ENCODE data around the gene GPR31. TPM values are rescaled to one million over a fixed set of nuclear protein-coding genes. Genes with fewer than 3 reads are reported as not detected.

The GPR31 gene
- total RNA-seq, 1 donor: not detected

GRCh38 chr6:167122041-167122826, 35.5 kb downstream of the GPR31 start:
- no peak for DNase-seq (ENCODE audit: low read depth in 2 of 3, low spot score in 2 of 3)

DNA sequence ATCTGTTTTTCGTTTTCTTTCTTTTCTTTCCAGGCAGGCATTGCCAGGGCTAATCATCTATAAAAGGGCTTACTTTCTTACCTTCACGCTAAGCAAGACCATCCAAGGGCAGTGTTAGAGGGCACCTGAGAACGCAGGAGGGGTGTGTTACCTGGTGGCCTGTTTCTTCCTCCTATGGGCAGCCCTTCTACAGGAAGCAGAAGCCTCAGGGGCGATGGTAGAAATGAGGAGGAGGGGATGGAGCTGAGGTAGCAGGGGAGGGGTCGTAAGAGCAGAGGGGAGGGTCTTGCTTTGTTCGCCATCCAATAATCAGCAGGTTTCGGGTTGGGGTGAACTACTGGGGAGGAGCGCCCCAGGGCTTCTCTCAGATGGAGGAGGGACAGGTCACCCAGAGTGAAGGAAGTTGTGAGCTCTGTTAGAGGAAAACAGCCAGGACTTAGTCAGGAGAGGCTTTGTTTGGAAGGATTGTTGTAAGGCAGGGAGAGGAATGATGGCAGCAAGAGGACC, 36.4 kb downstream of the GPR31 start:
- no peak for DNase-seq (ENCODE audit: low read depth in 2 of 3, low spot score in 2 of 3)

GRCh38 chr6:167120583-167120903, 37.2 kb downstream of the GPR31 start:
- no peak for DNase-seq (ENCODE audit: low read depth in 2 of 3, low spot score in 2 of 3)

GRCh38 chr6:167119670-167120582, 37.9 kb downstream of the GPR31 start:
- no peak for DNase-seq (ENCODE audit: low read depth in 2 of 3, low spot score in 2 of 3)

DNA sequence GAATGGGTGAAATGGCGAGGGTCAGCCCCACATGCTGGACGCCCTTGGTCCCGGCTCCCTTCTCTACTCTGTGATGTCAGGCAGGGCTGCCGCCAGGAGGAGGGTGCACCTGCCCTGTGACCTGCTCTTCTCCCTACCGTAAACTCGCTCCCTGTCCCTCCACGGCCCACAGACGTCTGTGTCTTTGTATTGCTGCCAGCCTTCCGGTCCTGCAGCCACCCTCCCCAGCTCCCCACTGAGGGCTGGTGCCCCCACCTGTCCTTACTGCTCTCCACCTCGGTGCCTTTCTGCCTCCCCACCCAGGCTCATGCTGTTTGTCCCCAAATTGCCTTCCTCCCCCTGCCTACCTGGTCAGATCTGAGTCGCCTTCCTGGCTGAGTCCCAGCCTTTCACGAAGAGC, 38.9 kb downstream of the GPR31 start:
- DNase-seq (ENCODE audit: low read depth in 2 of 3, low spot score in 2 of 3): no peak

- no peak for DNase-seq (ENCODE audit: low read depth in 2 of 3, low spot score in 2 of 3)
These were observed 39.8 kb downstream of the GPR31 start for GRCh38 chr6:167118006-167118405.

GRCh38 chr6:167116838-167117228, 40.9 kb downstream of the GPR31 start:
- DNase-seq (ENCODE audit: low read depth in 2 of 3, low spot score in 2 of 3): no peak

DNA sequence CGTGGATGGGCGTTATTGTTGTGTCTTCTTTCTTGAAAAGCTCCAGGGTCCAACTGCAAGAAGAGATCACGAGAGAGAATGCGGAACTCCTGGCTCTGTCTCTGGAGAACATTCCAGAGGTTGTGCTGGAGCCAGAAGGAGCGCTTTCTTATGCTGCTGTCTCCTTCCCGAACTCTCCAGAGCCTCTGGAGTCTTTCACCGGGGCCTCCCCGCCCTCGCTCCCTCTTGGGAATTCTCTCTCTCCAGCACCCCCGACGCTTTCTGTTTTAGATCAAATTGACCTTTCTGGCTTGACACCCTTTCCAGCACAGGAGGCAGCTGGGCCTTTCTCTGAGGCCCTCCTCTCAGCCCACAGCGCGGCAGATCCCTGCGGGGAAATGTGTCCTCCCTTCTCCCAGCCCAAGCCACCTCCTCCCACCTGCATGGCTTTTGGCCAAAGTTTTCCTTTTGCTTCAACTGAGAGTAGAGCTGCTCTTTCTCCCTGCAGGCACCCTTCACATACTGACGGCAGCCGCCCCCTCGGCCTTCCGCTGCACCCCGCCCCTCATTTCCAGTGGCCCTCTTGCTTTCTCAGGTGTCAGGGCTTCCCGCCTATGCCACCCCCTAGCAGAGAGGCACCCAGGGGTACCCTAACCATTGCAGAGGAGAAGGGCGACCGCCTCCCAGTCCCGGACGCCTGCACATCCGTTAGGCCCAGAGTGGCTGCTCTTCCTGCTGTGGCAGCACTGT, 41.5 kb downstream of the GPR31 start:
- DNase-seq (ENCODE audit: low read depth in 2 of 3, low spot score in 2 of 3): no peak

- DNase-seq (ENCODE audit: low read depth in 2 of 3, low spot score in 2 of 3): no peak
These were observed 42.7 kb downstream of the GPR31 start for GRCh38 chr6:167115054-167115453.

- DNase-seq (ENCODE audit: low read depth in 2 of 3, low spot score in 2 of 3): no peak
These were observed 43.6 kb downstream of the GPR31 start for GRCh38 chr6:167113935-167114910.

DNA sequence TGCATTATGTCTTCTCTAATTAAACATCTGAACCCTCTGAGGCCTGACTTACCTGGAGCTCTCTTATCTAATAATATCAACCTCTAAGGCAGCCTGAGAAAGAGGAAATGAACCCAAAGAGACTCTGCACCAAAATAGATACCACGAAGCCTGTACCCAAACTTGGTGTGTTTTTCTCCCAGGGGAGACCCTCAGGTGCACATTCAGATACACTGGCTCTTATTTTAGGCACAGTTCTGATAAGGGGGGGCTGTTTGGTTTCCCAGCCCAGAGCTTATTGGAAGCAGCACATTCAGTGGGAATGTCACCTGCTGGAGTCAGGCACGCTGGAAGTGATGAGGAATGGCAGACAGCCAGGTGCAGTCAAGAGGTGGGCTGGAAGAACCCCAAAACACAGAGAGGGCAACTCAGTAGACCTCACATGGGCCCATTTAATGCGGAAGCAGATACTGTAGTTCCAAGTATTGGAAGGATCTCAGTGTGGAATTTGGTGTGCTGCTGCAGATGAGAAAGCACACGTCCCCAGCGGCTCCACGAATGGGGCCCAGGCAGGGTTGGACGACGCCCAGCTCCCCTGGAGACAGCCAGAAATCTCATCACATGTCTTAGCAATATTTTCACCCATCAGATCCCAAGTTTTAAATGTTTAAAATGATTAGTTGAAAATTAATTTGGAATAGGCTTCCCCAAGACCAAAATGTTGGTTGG, 44.6 kb downstream of the GPR31 start:
- DNase-seq (ENCODE audit: low read depth in 2 of 3, low spot score in 2 of 3): no peak

DNA sequence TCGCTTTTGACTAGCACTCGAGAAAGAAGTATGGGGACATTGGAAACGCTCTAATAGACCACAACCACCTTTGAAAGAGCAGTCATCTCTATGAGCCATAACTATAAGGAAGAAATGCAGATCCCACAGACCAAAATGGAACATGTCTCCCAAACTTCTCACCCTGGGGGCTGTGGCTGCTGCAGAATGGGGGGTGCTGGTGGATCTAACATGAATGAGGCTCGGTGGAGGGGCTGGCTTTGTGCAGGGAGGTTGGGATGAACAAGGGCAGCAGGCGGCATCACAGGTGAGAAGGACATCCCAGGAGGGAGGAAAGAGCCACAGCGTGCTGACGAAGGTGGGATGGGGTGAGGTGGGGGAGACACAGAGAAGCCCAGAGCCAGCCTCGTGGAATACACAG, 45.4 kb downstream of the GPR31 start:
- DNase-seq (ENCODE audit: low read depth in 2 of 3, low spot score in 2 of 3): no peak

DNA sequence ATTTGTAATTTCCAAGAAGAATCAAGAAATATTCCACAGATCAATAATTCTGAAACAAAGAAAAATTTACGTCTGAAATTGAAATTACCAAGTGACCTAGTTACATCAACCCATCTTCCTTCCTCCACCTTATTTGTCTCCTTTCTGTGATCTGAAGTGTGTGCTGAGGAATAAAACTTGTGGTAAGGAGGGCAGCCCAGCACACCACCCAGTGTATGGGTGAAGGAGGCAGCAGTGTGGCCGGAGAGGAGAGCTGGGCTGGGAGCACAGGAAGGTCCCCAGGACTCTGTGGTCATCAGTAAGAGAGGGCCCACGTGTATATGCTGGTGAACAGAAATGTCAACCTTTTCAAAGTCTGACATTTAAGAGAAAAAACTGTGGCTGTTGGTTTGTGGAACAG, 46.2 kb downstream of the GPR31 start:
- no peak for DNase-seq (ENCODE audit: low read depth in 2 of 3, low spot score in 2 of 3)

DNA sequence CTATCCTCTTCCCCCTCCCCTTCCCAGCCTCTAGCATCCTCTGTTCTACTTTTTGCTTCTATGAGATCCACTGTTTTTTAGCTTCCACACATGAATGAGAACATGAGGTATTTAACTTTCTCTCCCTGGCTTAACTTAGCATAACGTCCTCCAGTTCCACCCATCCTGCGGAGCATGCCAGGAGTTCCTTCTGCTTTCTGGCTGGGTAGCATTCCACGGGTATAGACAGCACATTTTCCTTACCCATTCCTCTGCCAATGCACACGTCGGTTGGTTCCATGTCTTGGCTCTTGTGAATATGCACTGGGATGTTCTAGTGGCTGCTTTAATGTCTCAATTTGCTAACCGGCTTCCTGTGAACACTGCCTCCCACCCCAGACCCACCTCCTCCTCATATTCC, 48.1 kb downstream of the GPR31 start:
- no peak for DNase-seq (ENCODE audit: low read depth in 2 of 3, low spot score in 2 of 3)

DNA sequence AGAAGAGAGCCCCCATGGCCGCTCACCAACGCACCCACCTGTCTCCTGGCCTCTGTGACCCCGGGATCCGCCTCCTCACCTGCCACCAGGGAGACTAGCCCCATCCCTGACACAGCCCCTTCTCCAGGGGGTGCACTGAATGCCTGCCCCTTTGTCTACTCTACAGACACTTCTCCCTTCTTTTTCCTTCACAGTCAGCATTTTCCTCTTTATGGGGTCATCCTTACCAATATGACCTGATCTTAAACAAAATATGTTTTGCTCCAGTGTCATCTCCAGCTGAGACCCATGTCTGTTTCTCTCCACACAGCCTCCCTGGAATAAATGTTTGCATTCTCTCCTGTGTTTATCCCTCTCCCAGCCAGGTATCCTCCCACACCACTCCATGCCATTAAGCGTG, 49.5 kb downstream of the GPR31 start:
- DNase-seq (ENCODE audit: low read depth in 2 of 3, low spot score in 2 of 3): no peak

DNA sequence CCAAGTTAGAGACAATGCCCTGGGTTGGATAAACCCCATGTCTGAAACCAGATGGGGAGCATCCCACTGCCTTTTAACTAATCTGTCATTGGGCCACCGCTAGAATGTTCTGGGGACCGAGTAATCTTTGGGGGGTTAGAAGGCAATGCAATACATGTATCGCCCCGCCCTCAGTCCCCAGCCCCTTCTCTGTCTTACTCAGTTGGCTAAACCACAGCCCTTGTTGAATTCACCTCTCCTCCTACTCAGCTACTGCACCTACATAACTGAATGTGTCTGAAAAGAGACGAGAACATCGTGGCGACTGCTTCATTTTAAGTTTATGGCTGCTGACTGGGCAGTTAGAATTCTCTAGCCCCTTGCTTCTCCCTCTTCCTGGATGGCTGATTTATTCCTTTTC, 50.0 kb downstream of the GPR31 start:
- DNase-seq (ENCODE audit: low read depth in 2 of 3, low spot score in 2 of 3): no peak

DNA sequence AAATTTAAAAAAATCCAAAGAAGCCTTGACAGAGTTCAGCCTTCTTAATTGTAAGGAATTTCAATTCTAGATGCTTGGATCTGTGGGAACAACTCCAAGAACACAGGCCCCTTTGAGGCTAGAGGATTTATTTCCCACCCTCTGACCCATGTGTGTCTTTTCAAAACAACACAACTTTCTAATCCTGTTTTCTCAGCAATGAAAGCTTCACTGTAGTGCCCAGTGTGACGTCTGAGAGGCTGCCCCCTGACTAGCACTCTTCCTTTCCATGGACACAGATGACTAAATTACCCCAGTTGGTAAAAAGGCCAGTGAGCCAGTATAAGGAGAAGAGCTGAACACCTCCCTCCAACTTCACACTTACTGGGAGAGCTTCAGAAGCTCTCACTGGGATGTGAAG, 51.4 kb downstream of the GPR31 start:
- DNase-seq (ENCODE audit: low read depth in 2 of 3, low spot score in 2 of 3): no peak

All from hematopoietic multipotent progenitor cell (in vitro differentiated cells).